HepG2 (cell line): ENCODE measurements around the gene MC1R. TPM values are rescaled to one million over a fixed set of nuclear protein-coding genes. Genes with fewer than 3 reads are reported as not detected.
A peak's percentile ranks its signal among the peaks of the same experiment; 100 is the strongest.

Source experiments
- FOSL1 ChIP-seq: sonication (generic); formaldehyde crosslinking; IDR thresholded peaks from 2 replicates; pipeline ENCODE4 v1.9.0; 2021; ENCODE audit warnings: missing genetic modification reagents, borderline replicate concordance
- FOXK1 ChIP-seq: sonication (generic); formaldehyde crosslinking; IDR thresholded peaks from 2 replicates; pipeline ENCODE4 v1.4.0; 2020; ENCODE audit warnings: low read depth, missing genetic modification reagents, borderline replicate concordance
- GMEB2 ChIP-seq: IDR thresholded peaks from 2 replicates; pipeline ENCODE4 v1.6.1; 2016; ENCODE audit warnings: missing biosample characterization, missing genetic modification reagents, low read depth
- KLF15 ChIP-seq: sonication (generic); formaldehyde crosslinking; IDR thresholded peaks from 2 replicates; pipeline ENCODE4 v1.8.1; 2023; ENCODE audit warnings: borderline replicate concordance, mild to moderate bottlenecking, inconsistent platforms, missing genetic modification reagents, mixed read lengths
- MAF1 ChIP-seq: sonication (generic); formaldehyde crosslinking; IDR thresholded peaks from 2 replicates; pipeline ENCODE4 v1.5.0; 2020; ENCODE audit warnings: missing genetic modification reagents, borderline replicate concordance
- MAX ChIP-seq: IDR thresholded peaks from 2 replicates; pipeline ENCODE4 v1.6.1; 2012; ENCODE audit warnings: inconsistent platforms
- MLLT10 ChIP-seq: sonication (generic); formaldehyde crosslinking; IDR thresholded peaks from 2 replicates; pipeline ENCODE4 v1.4.0; 2020; ENCODE audit warnings: missing genetic modification reagents
- MTERF4 ChIP-seq: sonication (generic); formaldehyde crosslinking; IDR thresholded peaks from 2 replicates; pipeline ENCODE4 v1.8.0; 2023; ENCODE audit warnings: mild to moderate bottlenecking, missing genetic modification reagents
- NR3C1 ChIP-seq: sonication (generic); formaldehyde crosslinking; IDR thresholded peaks from 2 replicates; pipeline ENCODE4 v1.4.0; 2020; ENCODE audit warnings: missing genetic modification reagents
- PAF1 ChIP-seq: IDR thresholded peaks from 2 replicates; pipeline ENCODE4 v1.6.1; 2016; ENCODE audit warnings: missing genetic modification reagents, missing compliant biosample characterization
- POGZ ChIP-seq: sonication (generic); formaldehyde crosslinking; IDR thresholded peaks from 2 replicates; pipeline ENCODE4 v1.4.0; 2020; ENCODE audit warnings: mild to moderate bottlenecking, missing genetic modification reagents
- RAD51 ChIP-seq: fragments of 450-650 bp; IDR thresholded peaks from 2 replicates; pipeline ENCODE4 v1.6.1; 2016; ENCODE audit warnings: borderline replicate concordance
- RBAK ChIP-seq: sonication (generic); formaldehyde crosslinking; IDR thresholded peaks from 2 replicates; pipeline ENCODE4 v1.5.1; 2020; ENCODE audit warnings: mild to moderate bottlenecking, missing genetic modification reagents
- REPIN1 ChIP-seq: sonication (generic); formaldehyde crosslinking; IDR thresholded peaks from 2 replicates; pipeline ENCODE4 v1.8.0; 2022; ENCODE audit warnings: missing genetic modification reagents, low read depth, mild to moderate bottlenecking, borderline replicate concordance
- SIN3B ChIP-seq: fragments of 150-350 bp; IDR thresholded peaks from 2 replicates; pipeline ENCODE4 v1.6.1; 2014; ENCODE audit warnings: low read length
- SPEN ChIP-seq: sonication (generic); formaldehyde crosslinking; IDR thresholded peaks from 2 replicates; pipeline ENCODE4 v1.5.1; 2020; ENCODE audit warnings: low read depth, mild to moderate bottlenecking, missing genetic modification reagents
- SRSF4 ChIP-seq: fragments of 200-400 bp; formaldehyde crosslinking; IDR thresholded peaks from one replicate; pipeline ENCODE4 v1.6.1; 2018; ENCODE audit warnings: mild to moderate bottlenecking, low read depth, low read length, moderate library complexity; ENCODE audit not compliant: poor library complexity, severe bottlenecking
- STAG1 ChIP-seq: sonication (generic); formaldehyde crosslinking; IDR thresholded peaks from 2 replicates; pipeline ENCODE4 v1.4.0; 2020; ENCODE audit warnings: missing genetic modification reagents
- YEATS4 ChIP-seq: sonication (generic); formaldehyde crosslinking; IDR thresholded peaks from 2 replicates; pipeline ENCODE4 v1.4.0; 2020; ENCODE audit warnings: missing genetic modification reagents, borderline replicate concordance
- ZBTB3 ChIP-seq: sonication (generic); formaldehyde crosslinking; IDR thresholded peaks from 2 replicates; pipeline ENCODE4 v1.4.0; 2020; ENCODE audit warnings: low read depth, mild to moderate bottlenecking, moderate library complexity, missing genetic modification reagents, borderline replicate concordance
- ZKSCAN5 ChIP-seq: sonication (generic); formaldehyde crosslinking; IDR thresholded peaks from 2 replicates; pipeline ENCODE4 v1.5.1; 2020; ENCODE audit warnings: mild to moderate bottlenecking, missing genetic modification reagents
- ZNF10 ChIP-seq: sonication (generic); formaldehyde crosslinking; IDR thresholded peaks from 2 replicates; pipeline ENCODE4 v1.4.0; 2020; ENCODE audit warnings: mild to moderate bottlenecking, low read depth, missing genetic modification reagents, borderline replicate concordance
- ZNF30 ChIP-seq: sonication (generic); formaldehyde crosslinking; IDR thresholded peaks from 2 replicates; pipeline ENCODE4 v1.5.0; 2020; ENCODE audit warnings: mild to moderate bottlenecking, missing genetic modification reagents
- ZNF383 ChIP-seq: sonication (generic); formaldehyde crosslinking; IDR thresholded peaks from 2 replicates; pipeline ENCODE4 v1.4.0; 2020; ENCODE audit warnings: missing genetic modification reagents, mild to moderate bottlenecking, borderline replicate concordance
- ZNF746 ChIP-seq: sonication (generic); formaldehyde crosslinking; IDR thresholded peaks from 2 replicates; pipeline ENCODE4 v1.8.0; 2022; ENCODE audit warnings: mild to moderate bottlenecking, missing genetic modification reagents
- polyA plus RNA-seq, 8 experiments: library from polyadenylated mRNA; depleted of rRNA in 3 of 8; stranded (reverse) in 7 of 8; unstranded in 1 of 8; fragments of >200 nt; fragmentation: Illumina TruSeq in 4 of 8; extraction: Trizol in 4 of 8; gene quantifications; 2 replicates each; pipeline versions ENCODE4 v1.2.1 to v1.2.3, GENCODE V29; 2011 to 2016; ENCODE audit warnings: low read depth in 4 of 8, missing spikeins in 1 of 8, mixed read lengths in 1 of 8; ENCODE audit not compliant: insufficient read depth in 1 of 8
- total RNA-seq, 5 experiments: library from RNA; depleted of rRNA; stranded (reverse); fragments of >200 nt; fragmentation: Illumina TruSeq; extraction: Trizol; gene quantifications; 2 replicates each; pipeline ENCODE4 v1.2.3, GENCODE V29; 2016; ENCODE audit warnings: low read depth in 1 of 5
- TF ChIP-seq, protein P1 (sequence below): IDR thresholded peaks from 2 replicates; pipeline ENCODE4 v1.6.1; 2012; ENCODE audit warnings: low read depth, low read length, improper control_type of control experiment
- TF ChIP-seq, protein P2 (sequence below): sonication (generic); formaldehyde crosslinking; IDR thresholded peaks from 2 replicates; pipeline ENCODE4 v1.5.0; 2020; ENCODE audit warnings: missing genetic modification reagents

Gene MC1R
- total and polyA plus RNA-seq, 2 of the 13 experiments (the other 11 are each of a cell fraction or from before 2014, with no cell fraction given) = 9.1 to 14.8 TPM

DNA sequence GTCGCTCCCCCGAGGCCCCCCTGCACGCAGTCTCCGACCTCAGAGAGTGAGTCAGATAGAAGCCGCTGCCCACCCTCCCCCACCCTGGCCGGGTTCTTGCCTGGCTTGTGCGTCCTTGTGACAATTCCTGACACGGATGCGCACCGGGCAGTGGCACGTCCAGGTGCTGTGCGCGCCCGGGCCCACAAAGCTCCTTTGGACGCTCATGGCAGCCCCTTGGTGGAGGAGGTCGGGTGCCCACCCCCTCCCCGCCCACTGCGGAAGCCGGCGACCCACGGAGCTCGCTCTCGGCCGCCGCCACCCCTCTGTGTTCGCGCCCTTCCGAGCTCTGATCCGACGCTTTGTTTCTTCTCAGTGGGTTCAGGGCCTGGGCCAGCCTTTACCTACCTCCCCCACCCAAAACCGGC, 3.8 kb downstream of the MC1R start (continued):
- TF ChIP-seq MAX (no peak), RBAK (no peak), STAG1 (CRISPR knock-in tag) (no peak), ZKSCAN5 (no peak), KLF15 (CRISPR knock-in tag) (peak; percentile 63; the same call in 1 of the 2 replicates), ZNF383 (no peak), FOXK1 (CRISPR knock-in tag) (no peak; the same call in 1 of the 2 replicates), ZNF30 (CRISPR knock-in tag) (no peak), RAD51 (no peak), YEATS4 (CRISPR knock-in tag) (peak; percentile 72; the same call in 1 of the 2 replicates), ZNF10 (CRISPR knock-in tag) (no peak), GMEB2 (CRISPR knock-in tag) (no peak), ZBTB3 (peak; percentile 61; the same call in 1 of the 2 replicates), PAF1 (CRISPR knock-in tag) (no peak), NR3C1 (no peak), MTERF4 (CRISPR knock-in tag) (no peak), SRSF4 (no peak), SIN3B (no peak), MAF1 (peak; percentile 33; the same call in 1 of the 2 replicates), SPEN (CRISPR knock-in tag) (0 out of 2 replicates have a peak, but pooled peaks have one; percentile 15), MLLT10 (CRISPR knock-in tag) (no peak), POGZ (CRISPR knock-in tag) (no peak), FOSL1 (CRISPR knock-in tag) (peak; percentile 57; the same call in 1 of the 2 replicates), REPIN1 (0 out of 2 replicates have a peak, but pooled peaks have one; percentile 11), ZNF746 (no peak)
- TF ChIP-seq, protein P1, sequence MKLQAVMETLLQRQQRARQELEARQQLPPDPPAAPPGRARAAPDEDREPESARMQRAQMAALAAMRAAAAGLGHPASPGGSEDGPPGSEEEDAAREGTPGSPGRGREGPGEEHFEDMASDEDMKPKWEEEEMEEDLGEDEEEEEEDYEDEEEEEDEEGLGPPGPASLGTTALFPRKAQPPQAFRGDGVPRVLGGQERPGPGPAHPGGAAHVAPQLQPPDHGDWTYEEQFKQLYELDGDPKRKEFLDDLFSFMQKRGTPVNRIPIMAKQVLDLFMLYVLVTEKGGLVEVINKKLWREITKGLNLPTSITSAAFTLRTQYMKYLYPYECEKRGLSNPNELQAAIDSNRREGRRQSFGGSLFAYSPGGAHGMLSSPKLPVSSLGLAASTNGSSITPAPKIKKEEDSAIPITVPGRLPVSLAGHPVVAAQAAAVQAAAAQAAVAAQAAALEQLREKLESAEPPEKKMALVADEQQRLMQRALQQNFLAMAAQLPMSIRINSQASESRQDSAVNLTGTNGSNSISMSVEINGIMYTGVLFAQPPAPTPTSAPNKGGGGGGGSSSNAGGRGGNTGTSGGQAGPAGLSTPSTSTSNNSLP = no peak
- TF ChIP-seq, protein P2, sequence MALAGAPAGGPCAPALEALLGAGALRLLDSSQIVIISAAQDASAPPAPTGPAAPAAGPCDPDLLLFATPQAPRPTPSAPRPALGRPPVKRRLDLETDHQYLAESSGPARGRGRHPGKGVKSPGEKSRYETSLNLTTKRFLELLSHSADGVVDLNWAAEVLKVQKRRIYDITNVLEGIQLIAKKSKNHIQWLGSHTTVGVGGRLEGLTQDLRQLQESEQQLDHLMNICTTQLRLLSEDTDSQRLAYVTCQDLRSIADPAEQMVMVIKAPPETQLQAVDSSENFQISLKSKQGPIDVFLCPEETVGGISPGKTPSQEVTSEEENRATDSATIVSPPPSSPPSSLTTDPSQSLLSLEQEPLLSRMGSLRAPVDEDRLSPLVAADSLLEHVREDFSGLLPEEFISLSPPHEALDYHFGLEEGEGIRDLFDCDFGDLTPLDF (CRISPR knock-in tag) = 0 out of 2 replicates have a peak, but pooled peaks have one; percentile 38
